Trophoblast cell (in vitro differentiated cells and primary cell): ENCODE data around the gene ALS2CL.

ENCODE experiments used
- DNase-seq, 2 donors: peaks; one replicate each; pipeline ENCODE4 v3.0.0-alpha.2; 2016
- H2AFZ ChIP-seq: 2 replicates; pipeline ENCODE4 v1.6.1; 2013; ENCODE audit warnings: low read length, moderate library complexity, mild to moderate bottlenecking; ENCODE audit not compliant: insufficient read depth, poor library complexity
- H2AK5ac ChIP-seq: 2 replicates; pipeline ENCODE4 v1.6.1; 2013; ENCODE audit warnings: mild to moderate bottlenecking, low read length
- H2BK120ac ChIP-seq: 2 replicates; pipeline ENCODE4 v1.6.1; 2013; ENCODE audit warnings: low read length, mild to moderate bottlenecking, moderate library complexity; ENCODE audit not compliant: insufficient read depth, poor library complexity
- H2BK12ac ChIP-seq: 2 replicates; pipeline ENCODE4 v1.6.1; 2013; ENCODE audit warnings: mild to moderate bottlenecking, low read length, moderate library complexity
- H2BK5ac ChIP-seq: 2 replicates; pipeline ENCODE4 v1.6.1; 2013; ENCODE audit warnings: low read length, low read depth, moderate library complexity, mild to moderate bottlenecking; ENCODE audit not compliant: poor library complexity
- H3K14ac ChIP-seq: 2 replicates; pipeline ENCODE4 v1.6.1; 2013; ENCODE audit warnings: mild to moderate bottlenecking, low read length
- H3K18ac ChIP-seq: 2 replicates; pipeline ENCODE4 v1.6.1; 2013; ENCODE audit warnings: mild to moderate bottlenecking, low read length
- H3K23ac ChIP-seq: 2 replicates; pipeline ENCODE4 v1.6.1; 2013; ENCODE audit warnings: low read length
- H3K27ac ChIP-seq: 2 replicates; pipeline ENCODE4 v1.5.1; 2013; ENCODE audit warnings: low read depth, mild to moderate bottlenecking, inconsistent platforms, low read length, moderate library complexity
- H3K27me3 ChIP-seq: 2 replicates; pipeline ENCODE4 v1.6.1; 2013; ENCODE audit warnings: inconsistent platforms, mild to moderate bottlenecking, low read length, moderate library complexity; ENCODE audit not compliant: insufficient read depth
- H3K36me3 ChIP-seq, 2 experiments: 1 replicate in 1 of 2; 2 replicates in 1 of 2; pipeline ENCODE4 v1.6.1; 2013; ENCODE audit warnings: low read length in 2 of 2, mild to moderate bottlenecking in 2 of 2, moderate library complexity in 1 of 2; ENCODE audit not compliant: insufficient read depth in 2 of 2, control insufficient read depth in 1 of 2
- H3K4ac ChIP-seq: 2 replicates; pipeline ENCODE4 v1.6.1; 2013; ENCODE audit warnings: low read depth, mild to moderate bottlenecking, low read length, moderate library complexity
- H3K4me1 ChIP-seq, 2 experiments: 1 replicate in 1 of 2; 2 replicates in 1 of 2; pipeline ENCODE4 v1.6.1; 2013; ENCODE audit warnings: low read length in 2 of 2, mild to moderate bottlenecking in 2 of 2, moderate library complexity in 1 of 2; ENCODE audit not compliant: insufficient read depth in 2 of 2, control insufficient read depth in 1 of 2
- H3K4me2 ChIP-seq: 2 replicates; pipeline ENCODE4 v1.6.1; 2013; ENCODE audit warnings: inconsistent platforms, mild to moderate bottlenecking, low read length, moderate library complexity
- H3K4me3 ChIP-seq: 2 replicates; pipeline ENCODE4 v1.5.1; 2013; ENCODE audit warnings: mild to moderate bottlenecking, low read depth, low read length, inconsistent platforms
- H3K79me1 ChIP-seq: one replicate; pipeline ENCODE4 v1.6.1; 2013; ENCODE audit warnings: low read length
- H3K79me2 ChIP-seq: 2 replicates; pipeline ENCODE4 v1.6.1; 2013; ENCODE audit warnings: low read length, mild to moderate bottlenecking; ENCODE audit not compliant: control insufficient read depth, insufficient read depth, poor library complexity
- H3K9ac ChIP-seq: 2 replicates; pipeline ENCODE4 v1.6.1; 2013; ENCODE audit warnings: mild to moderate bottlenecking, low read length
- H3K9me3 ChIP-seq: 2 replicates; pipeline ENCODE4 v1.6.1; 2013; ENCODE audit warnings: low read depth, mild to moderate bottlenecking, control low read depth, inconsistent platforms, low read length; ENCODE audit not compliant: insufficient read depth
- H4K12ac ChIP-seq: 2 replicates; pipeline ENCODE4 v1.6.1; 2013; ENCODE audit warnings: low read depth, mild to moderate bottlenecking, low read length, moderate library complexity
- H4K8ac ChIP-seq: 2 replicates; pipeline ENCODE4 v1.6.1; 2013; ENCODE audit warnings: low read depth, mild to moderate bottlenecking, low read length, moderate library complexity
- H4K91ac ChIP-seq: one replicate; pipeline ENCODE4 v1.6.1; 2013; ENCODE audit warnings: low read depth, mild to moderate bottlenecking, low read length, moderate library complexity
- WGBS: extraction: QIAGEN DNeasy Blood & Tissue Kit; methylation state at CpG from one replicate; pipeline ENCODE4 v1.1.7; 2013; ENCODE audit warnings: missing lambda C conversion rate; ENCODE audit not compliant: insufficient read length, insufficient coverage; ENCODE audit errors: extremely low coverage; 5-methylcytosine and 5-hydroxymethylcytosine counted together

Gene ALS2CL

DNA sequence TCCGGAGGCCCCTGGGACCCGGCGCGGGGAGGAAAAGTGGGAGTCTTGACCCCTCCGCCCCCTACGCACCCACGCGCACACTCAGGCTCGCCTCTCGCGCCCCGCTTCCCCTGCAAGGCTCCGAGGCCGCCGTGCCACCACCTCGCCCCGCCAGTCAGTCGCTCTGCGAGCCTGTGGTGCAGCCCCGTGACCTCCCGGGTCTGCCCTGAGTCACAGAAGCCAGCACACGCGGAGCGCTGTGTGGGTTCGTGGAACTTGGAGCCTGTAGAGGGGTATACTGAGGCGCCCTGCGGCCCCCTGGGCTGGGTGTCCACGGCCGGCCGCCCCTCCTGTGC is 380 bp upstream of the ALS2CL start:
- Histone ChIP-seq H2BK120ac (no peak overlapping the region), H3K18ac (peak overlapping the region; percentile 63), H4K8ac (peak overlapping the region; percentile 68), H3K36me3 (no peaks in the 10 kb centered on the region), H2BK5ac (no peak overlapping the region), H3K4me1 (peaks cover 12 to 23% of the 10 kb centered on the region in 2 experiments), H4K12ac (peak overlapping the region; percentile 56), H3K14ac (peak overlapping the region; percentile 30), H2AFZ (peak overlapping the region; percentile 30), H3K27ac (no peak overlapping the region), H2BK12ac (peak overlapping the region; percentile 38), H3K4me3 (no peak overlapping the region), H3K23ac (no peak overlapping the region), H3K4me2 (peak overlapping the region; percentile 71), H3K79me1 (peaks cover 11% of the 10 kb centered on the region), H2AK5ac (no peak overlapping the region), H4K91ac (no peak overlapping the region), H3K4ac (no peak overlapping the region), H3K79me2 (peaks cover 5% of the 10 kb centered on the region), H3K9ac (no peak overlapping the region), H3K9me3 (peaks cover 2% of the 10 kb centered on the region), H3K27me3 (no peaks in the 10 kb centered on the region)
- WGBS: no CpG with 5 or more reads among the region's 30 CpGs
- peak; percentile 32 to 41 for DNase-seq

DNA sequence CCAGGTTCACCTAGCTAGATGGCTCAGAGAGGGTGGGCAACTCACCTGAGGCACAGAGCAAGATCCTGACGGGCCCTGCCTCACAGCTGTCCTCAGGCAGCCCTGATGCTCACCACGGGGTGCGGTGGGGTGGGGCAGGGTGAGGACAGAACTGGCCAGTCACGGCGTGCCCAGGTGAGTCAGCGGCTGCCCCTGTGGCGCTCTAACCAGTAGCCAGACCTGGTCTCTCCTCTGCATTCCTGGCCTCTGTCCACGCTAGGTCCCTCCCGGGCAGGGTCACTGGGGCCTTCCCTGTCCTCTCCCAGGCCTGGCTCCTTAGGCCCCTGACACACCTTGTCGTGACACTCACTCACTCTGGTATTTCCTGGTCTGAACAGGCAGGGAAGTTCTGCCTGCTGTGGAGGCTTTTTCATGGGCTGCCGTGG is 901 bp downstream of the ALS2CL start:
- no peak overlapping the region for H3K4ac ChIP-seq
- H2AK5ac ChIP-seq: no peak overlapping the region
- no peak overlapping the region for H2AFZ ChIP-seq
- H3K4me3 ChIP-seq: peak overlapping the region; percentile 72
- H3K14ac ChIP-seq: no peak overlapping the region
- peaks cover 2% of the 10 kb centered on the region for H3K9me3 ChIP-seq
- peak; percentile 96 to 99 for DNase-seq
- WGBS: no CpG with 5 or more reads among the region's 11 CpGs
- peaks cover 5% of the 10 kb centered on the region for H3K79me2 ChIP-seq
- peak overlapping the region; percentile 96 for H3K4me2 ChIP-seq
- H2BK12ac ChIP-seq: no peak overlapping the region
- H3K18ac ChIP-seq: no peak overlapping the region
- no peak overlapping the region for H3K9ac ChIP-seq
- no peaks in the 10 kb centered on the region for H3K27me3 ChIP-seq
- no peak overlapping the region for H3K23ac ChIP-seq
- peaks cover 2 to 5% of the 10 kb centered on the region in 2 experiments for H3K36me3 ChIP-seq
- peak overlapping the region; percentile 60 for H3K27ac ChIP-seq
- no peak overlapping the region for H2BK120ac ChIP-seq
- no peak overlapping the region for H4K12ac ChIP-seq
- peaks cover 12 to 23% of the 10 kb centered on the region in 2 experiments for H3K4me1 ChIP-seq
- H3K79me1 ChIP-seq: peaks cover 11% of the 10 kb centered on the region
- peak overlapping the region; percentile 76 for H4K91ac ChIP-seq
- H4K8ac ChIP-seq: peak overlapping the region; percentile 82
- H2BK5ac ChIP-seq: peak overlapping the region; percentile 71

DNA sequence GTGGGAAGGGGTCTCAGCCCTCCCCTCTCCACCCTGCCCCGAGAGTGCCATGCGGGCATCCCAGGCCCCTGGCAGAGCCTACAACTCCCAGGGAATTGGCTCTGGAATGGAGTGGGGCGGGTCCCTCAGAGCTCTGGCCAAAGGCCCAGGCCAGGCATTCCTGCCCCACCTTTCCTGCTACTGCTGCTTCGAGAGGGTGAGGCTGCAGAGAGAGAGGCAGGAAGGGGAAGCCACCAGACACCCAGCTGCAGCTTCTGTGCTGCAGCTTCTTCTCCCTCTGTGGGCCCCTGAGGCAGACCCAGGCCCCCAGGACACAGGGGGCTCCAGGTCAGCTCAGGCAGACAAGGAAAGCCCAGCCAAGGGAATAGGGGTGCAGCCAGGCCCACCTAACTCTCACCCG is 2.7 kb downstream of the ALS2CL start:
- Histone ChIP-seq H2AFZ (no peak overlapping the region), H4K91ac (no peak overlapping the region), H3K4ac (no peak overlapping the region), H3K23ac (no peak overlapping the region), H3K27ac (no peak overlapping the region), H2BK12ac (no peak overlapping the region), H3K4me1 (peaks cover 12 to 15% of the 10 kb centered on the region in 2 experiments), H3K79me2 (peaks cover 5% of the 10 kb centered on the region), H4K8ac (no peak overlapping the region), H2BK5ac (no peak overlapping the region), H3K14ac (no peak overlapping the region), H3K9me3 (peaks cover 2% of the 10 kb centered on the region), H3K9ac (no peak overlapping the region), H3K4me2 (no peak overlapping the region), H2BK120ac (no peak overlapping the region), H4K12ac (no peak overlapping the region), H3K18ac (no peak overlapping the region), H3K79me1 (peaks cover 11% of the 10 kb centered on the region), H2AK5ac (no peak overlapping the region), H3K36me3 (peaks cover 5 to 11% of the 10 kb centered on the region in 2 experiments), H3K4me3 (no peak overlapping the region), H3K27me3 (no peaks in the 10 kb centered on the region)
- peak; percentile 26 to 41 for DNase-seq
- WGBS: no CpG with 5 or more reads among the region's 5 CpGs

DNA sequence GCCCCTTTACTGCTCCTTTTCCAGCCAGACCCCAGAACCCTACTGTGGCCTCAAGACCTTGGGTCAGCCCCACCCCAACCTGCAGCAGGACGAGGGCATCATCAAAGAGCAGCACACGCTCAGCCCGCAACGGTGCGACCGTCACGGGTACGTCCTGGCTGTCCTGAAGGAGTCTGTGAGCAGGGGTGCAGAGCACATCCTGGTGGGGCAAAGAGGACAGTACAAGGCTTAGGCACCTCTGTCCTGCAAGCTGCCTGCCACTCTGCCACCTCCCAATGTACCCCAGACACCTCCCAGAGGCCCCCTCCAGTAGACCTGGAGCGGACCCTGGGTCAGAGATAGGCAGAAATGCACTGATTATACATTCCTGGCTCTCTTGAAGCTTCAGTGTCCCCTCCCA is 8.0 kb downstream of the ALS2CL start:
- H3K9me3 ChIP-seq: peaks cover 3% of the 10 kb centered on the region
- H3K36me3 ChIP-seq: peaks cover 8 to 21% of the 10 kb centered on the region in 2 experiments
- no peak overlapping the region for H3K9ac ChIP-seq
- no peak overlapping the region for H3K4me2 ChIP-seq
- H3K79me1 ChIP-seq: no peaks in the 10 kb centered on the region
- no peak overlapping the region for H2BK5ac ChIP-seq
- no peak overlapping the region for H2AFZ ChIP-seq
- no peak for DNase-seq
- no peaks in the 10 kb centered on the region for H3K27me3 ChIP-seq
- no peak overlapping the region for H4K91ac ChIP-seq
- no peak overlapping the region for H3K23ac ChIP-seq
- H2BK12ac ChIP-seq: no peak overlapping the region
- no peak overlapping the region for H3K4me3 ChIP-seq
- H3K79me2 ChIP-seq: no peaks in the 10 kb centered on the region
- no peak overlapping the region for H3K4ac ChIP-seq
- no peak overlapping the region for H4K12ac ChIP-seq
- H3K18ac ChIP-seq: no peak overlapping the region
- WGBS: no CpG with 5 or more reads among the region's 9 CpGs
- no peak overlapping the region for H2BK120ac ChIP-seq
- no peak overlapping the region for H3K27ac ChIP-seq
- H3K14ac ChIP-seq: no peak overlapping the region
- H4K8ac ChIP-seq: no peak overlapping the region
- H3K4me1 ChIP-seq: no peaks in the 10 kb centered on the region
- H2AK5ac ChIP-seq: no peak overlapping the region
